ENCODE results near the gene COCH. TPM values are rescaled to one million over a fixed set of nuclear protein-coding genes. Genes with fewer than 3 reads are reported as not detected.
A peak's percentile ranks its signal among the peaks of the same experiment; 100 is the strongest.

Gene COCH
- total RNA-seq, 1 experiment from 2014 or later, result 9.4 TPM

DNA sequence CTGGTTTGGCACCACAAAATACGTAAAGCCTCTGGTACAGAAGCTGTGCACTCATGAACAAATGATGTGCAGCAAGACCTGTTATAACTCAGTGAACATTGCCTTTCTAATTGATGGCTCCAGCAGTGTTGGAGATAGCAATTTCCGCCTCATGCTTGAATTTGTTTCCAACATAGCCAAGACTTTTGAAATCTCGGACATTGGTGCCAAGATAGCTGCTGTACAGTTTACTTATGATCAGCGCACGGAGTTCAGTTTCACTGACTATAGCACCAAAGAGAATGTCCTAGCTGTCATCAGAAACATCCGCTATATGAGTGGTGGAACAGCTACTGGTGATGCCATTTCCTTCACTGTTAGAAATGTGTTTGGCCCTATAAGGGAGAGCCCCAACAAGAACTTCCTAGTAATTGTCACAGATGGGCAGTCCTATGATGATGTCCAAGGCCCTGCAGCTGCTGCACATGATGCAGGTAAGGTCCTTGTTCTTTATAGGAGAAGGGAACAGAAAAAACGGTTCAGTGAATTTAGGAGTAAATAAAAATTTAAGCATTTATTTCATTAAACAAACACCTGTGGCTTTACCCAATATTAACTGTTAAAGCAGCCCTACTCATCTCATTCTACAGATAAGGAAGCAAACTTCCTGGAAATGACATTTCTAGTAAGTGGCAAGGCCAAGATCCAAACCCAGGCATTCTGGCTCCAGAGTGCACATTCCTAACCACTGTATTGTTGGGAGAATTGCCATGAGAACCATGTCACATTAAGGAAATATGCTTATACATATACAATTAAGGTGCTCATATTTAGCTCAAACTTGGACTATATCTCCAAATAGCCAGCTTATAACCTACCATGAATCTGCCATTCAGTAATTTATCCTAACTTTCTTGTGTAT lies 11.7 kb downstream of the COCH start:
- Mint-ChIP-seq H3K27me3 (ENCODE audit: low read depth) (no peaks in the 10 kb centered on the region), H3K27ac (no peak overlapping the region), H3K4me3 (no peak overlapping the region), H3K9me3 (no peaks in the 10 kb centered on the region), H3K36me3 (no peaks in the 10 kb centered on the region), H3K4me1 (no peaks in the 10 kb centered on the region)
- ATAC-seq (no peak), DNase-seq (ENCODE audit: low spot score) (no peak)
- ChIA-PET POLR2A (no interaction called here), CTCF (no interaction called here)
- TF ChIP-seq SMAD3 (CRISPR knock-in tag; IDR thresholded peaks at IDR 0.05; ENCODE audit: borderline replicate concordance), result no peak
- TF ChIP-seq FOXP1 (CRISPR knock-in tag; IDR thresholded peaks at IDR 0.05; ENCODE audit: borderline replicate concordance), result no peak
- TF ChIP-seq NFYB (CRISPR knock-in tag; conservative IDR thresholded peaks at IDR 0.05; ENCODE audit: low read depth), result no peak
- TF ChIP-seq, protein P1, sequence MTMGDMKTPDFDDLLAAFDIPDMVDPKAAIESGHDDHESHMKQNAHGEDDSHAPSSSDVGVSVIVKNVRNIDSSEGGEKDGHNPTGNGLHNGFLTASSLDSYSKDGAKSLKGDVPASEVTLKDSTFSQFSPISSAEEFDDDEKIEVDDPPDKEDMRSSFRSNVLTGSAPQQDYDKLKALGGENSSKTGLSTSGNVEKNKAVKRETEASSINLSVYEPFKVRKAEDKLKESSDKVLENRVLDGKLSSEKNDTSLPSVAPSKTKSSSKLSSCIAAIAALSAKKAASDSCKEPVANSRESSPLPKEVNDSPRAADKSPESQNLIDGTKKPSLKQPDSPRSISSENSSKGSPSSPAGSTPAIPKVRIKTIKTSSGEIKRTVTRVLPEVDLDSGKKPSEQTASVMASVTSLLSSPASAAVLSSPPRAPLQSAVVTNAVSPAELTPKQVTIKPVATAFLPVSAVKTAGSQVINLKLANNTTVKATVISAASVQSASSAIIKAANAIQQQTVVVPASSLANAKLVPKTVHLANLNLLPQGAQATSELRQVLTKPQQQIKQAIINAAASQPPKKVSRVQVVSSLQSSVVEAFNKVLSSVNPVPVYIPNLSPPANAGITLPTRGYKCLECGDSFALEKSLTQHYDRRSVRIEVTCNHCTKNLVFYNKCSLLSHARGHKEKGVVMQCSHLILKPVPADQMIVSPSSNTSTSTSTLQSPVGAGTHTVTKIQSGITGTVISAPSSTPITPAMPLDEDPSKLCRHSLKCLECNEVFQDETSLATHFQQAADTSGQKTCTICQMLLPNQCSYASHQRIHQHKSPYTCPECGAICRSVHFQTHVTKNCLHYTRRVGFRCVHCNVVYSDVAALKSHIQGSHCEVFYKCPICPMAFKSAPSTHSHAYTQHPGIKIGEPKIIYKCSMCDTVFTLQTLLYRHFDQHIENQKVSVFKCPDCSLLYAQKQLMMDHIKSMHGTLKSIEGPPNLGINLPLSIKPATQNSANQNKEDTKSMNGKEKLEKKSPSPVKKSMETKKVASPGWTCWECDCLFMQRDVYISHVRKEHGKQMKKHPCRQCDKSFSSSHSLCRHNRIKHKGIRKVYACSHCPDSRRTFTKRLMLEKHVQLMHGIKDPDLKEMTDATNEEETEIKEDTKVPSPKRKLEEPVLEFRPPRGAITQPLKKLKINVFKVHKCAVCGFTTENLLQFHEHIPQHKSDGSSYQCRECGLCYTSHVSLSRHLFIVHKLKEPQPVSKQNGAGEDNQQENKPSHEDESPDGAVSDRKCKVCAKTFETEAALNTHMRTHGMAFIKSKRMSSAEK (CRISPR knock-in tag; IDR thresholded peaks at IDR 0.05; ENCODE audit: borderline replicate concordance), result no peak
- TF ChIP-seq, protein P2, sequence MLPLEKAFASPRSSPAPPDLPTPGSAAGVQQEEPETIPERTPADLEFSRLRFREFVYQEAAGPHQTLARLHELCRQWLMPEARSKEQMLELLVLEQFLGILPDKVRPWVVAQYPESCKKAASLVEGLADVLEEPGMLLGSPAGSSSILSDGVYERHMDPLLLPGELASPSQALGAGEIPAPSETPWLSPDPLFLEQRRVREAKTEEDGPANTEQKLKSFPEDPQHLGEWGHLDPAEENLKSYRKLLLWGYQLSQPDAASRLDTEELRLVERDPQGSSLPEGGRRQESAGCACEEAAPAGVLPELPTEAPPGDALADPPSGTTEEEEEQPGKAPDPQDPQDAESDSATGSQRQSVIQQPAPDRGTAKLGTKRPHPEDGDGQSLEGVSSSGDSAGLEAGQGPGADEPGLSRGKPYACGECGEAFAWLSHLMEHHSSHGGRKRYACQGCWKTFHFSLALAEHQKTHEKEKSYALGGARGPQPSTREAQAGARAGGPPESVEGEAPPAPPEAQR (CRISPR knock-in tag; IDR thresholded peaks at IDR 0.05), result no peak
- TF ChIP-seq GRHL2 (CRISPR knock-in tag; IDR thresholded peaks at IDR 0.05; ENCODE audit: insufficient replicate concordance, severe bottlenecking), result no peak
- TF ChIP-seq HMGA2 (CRISPR knock-in tag; IDR thresholded peaks at IDR 0.05), result no peak
- TF ChIP-seq, protein P3, sequence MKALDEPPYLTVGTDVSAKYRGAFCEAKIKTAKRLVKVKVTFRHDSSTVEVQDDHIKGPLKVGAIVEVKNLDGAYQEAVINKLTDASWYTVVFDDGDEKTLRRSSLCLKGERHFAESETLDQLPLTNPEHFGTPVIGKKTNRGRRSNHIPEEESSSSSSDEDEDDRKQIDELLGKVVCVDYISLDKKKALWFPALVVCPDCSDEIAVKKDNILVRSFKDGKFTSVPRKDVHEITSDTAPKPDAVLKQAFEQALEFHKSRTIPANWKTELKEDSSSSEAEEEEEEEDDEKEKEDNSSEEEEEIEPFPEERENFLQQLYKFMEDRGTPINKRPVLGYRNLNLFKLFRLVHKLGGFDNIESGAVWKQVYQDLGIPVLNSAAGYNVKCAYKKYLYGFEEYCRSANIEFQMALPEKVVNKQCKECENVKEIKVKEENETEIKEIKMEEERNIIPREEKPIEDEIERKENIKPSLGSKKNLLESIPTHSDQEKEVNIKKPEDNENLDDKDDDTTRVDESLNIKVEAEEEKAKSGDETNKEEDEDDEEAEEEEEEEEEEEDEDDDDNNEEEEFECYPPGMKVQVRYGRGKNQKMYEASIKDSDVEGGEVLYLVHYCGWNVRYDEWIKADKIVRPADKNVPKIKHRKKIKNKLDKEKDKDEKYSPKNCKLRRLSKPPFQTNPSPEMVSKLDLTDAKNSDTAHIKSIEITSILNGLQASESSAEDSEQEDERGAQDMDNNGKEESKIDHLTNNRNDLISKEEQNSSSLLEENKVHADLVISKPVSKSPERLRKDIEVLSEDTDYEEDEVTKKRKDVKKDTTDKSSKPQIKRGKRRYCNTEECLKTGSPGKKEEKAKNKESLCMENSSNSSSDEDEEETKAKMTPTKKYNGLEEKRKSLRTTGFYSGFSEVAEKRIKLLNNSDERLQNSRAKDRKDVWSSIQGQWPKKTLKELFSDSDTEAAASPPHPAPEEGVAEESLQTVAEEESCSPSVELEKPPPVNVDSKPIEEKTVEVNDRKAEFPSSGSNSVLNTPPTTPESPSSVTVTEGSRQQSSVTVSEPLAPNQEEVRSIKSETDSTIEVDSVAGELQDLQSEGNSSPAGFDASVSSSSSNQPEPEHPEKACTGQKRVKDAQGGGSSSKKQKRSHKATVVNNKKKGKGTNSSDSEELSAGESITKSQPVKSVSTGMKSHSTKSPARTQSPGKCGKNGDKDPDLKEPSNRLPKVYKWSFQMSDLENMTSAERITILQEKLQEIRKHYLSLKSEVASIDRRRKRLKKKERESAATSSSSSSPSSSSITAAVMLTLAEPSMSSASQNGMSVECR (CRISPR knock-in tag; IDR thresholded peaks at IDR 0.05; ENCODE audit: borderline replicate concordance), result no peak
- TF ChIP-seq ZNF423 (CRISPR knock-in tag; IDR thresholded peaks at IDR 0.05), result no peak

GRCh38 chr14:30888480-30889243 lies 14.3 kb downstream of the COCH start:
- H3K9me3 Mint-ChIP-seq, result no peaks in the 10 kb centered on the region
- H3K27me3 Mint-ChIP-seq (ENCODE audit: low read depth), result no peaks in the 10 kb centered on the region
- no peaks in the 10 kb centered on the region for H3K4me1 Mint-ChIP-seq
- no peaks in the 10 kb centered on the region for H3K36me3 Mint-ChIP-seq
- CTCF ChIA-PET, result interaction anchor here (0.7 kb wide), 2 partner anchors 11 to 277 kb away, joined by 3 to 4 read pairs; no protein-coding TSS in a partner anchor
- H3K4me3 Mint-ChIP-seq, result no peak overlapping the region
- ATAC-seq (peak; percentile 66), DNase-seq (ENCODE audit: low spot score) (no peak)
- POLR2A ChIA-PET, result no interaction called here
- no peak overlapping the region for H3K27ac Mint-ChIP-seq
- TF ChIP-seq, protein P4, sequence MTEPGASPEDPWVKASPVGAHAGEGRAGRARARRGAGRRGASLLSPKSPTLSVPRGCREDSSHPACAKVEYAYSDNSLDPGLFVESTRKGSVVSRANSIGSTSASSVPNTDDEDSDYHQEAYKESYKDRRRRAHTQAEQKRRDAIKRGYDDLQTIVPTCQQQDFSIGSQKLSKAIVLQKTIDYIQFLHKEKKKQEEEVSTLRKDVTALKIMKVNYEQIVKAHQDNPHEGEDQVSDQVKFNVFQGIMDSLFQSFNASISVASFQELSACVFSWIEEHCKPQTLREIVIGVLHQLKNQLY (CRISPR knock-in tag; IDR thresholded peaks at IDR 0.05), result no peak
- 0 out of 2 replicates have a peak, but pooled peaks have one; percentile 41 for TF ChIP-seq ZNF121 (CRISPR knock-in tag; IDR thresholded peaks at IDR 0.05)
- no peak for TF ChIP-seq ZNF425 (CRISPR knock-in tag; conservative IDR thresholded peaks at IDR 0.05)
- no peak for TF ChIP-seq NR1H2 (CRISPR knock-in tag; IDR thresholded peaks at IDR 0.05)
- TF ChIP-seq CTCF (IDR thresholded peaks at IDR 0.05), result no peak
- TF ChIP-seq SOX15 (CRISPR knock-in tag; IDR thresholded peaks at IDR 0.05), result no peak

All from WTC11 (cell line).